Ishikawa (cell line): Measurements from ENCODE around the gene MAMDC4.

ENCODE experiments used
- CEBPB ChIP-seq: IDR thresholded peaks from 2 replicates; pipeline ENCODE4 v1.6.1; 2012
- CREB1 ChIP-seq: IDR thresholded peaks from 2 replicates; pipeline ENCODE4 v1.6.1; 2012; ENCODE audit warnings: low read depth
- EGR1 ChIP-seq: IDR thresholded peaks from 2 replicates; pipeline ENCODE4 v1.6.1; 2012
- EP300 ChIP-seq: IDR thresholded peaks from 2 replicates; pipeline ENCODE4 v1.6.1; 2012; ENCODE audit warnings: borderline replicate concordance
- FOXM1 ChIP-seq: IDR thresholded peaks from 2 replicates; pipeline ENCODE4 v1.6.1; 2012; ENCODE audit warnings: low read depth, borderline replicate concordance
- MAX ChIP-seq: IDR thresholded peaks from 2 replicates; pipeline ENCODE4 v1.6.1; 2012
- NFIC ChIP-seq: IDR thresholded peaks from 2 replicates; pipeline ENCODE4 v1.6.1; 2012
- RAD21 ChIP-seq: IDR thresholded peaks from 2 replicates; pipeline ENCODE4 v1.6.1; 2012; ENCODE audit warnings: low read depth
- REST ChIP-seq: IDR thresholded peaks from 2 replicates; pipeline ENCODE4 v1.6.1; 2012; ENCODE audit warnings: low read depth, mild to moderate bottlenecking
- TAF1 ChIP-seq: IDR thresholded peaks from 2 replicates; pipeline ENCODE4 v1.6.1; 2012; ENCODE audit warnings: low read depth, mild to moderate bottlenecking
- TCF12 ChIP-seq: IDR thresholded peaks from 2 replicates; pipeline ENCODE4 v1.6.1; 2012; ENCODE audit warnings: low read depth
- TEAD4 ChIP-seq: IDR thresholded peaks from 2 replicates; pipeline ENCODE4 v1.6.1; 2012
- USF1 ChIP-seq: IDR thresholded peaks from 2 replicates; pipeline ENCODE4 v1.6.1; 2012
- YY1 ChIP-seq: IDR thresholded peaks from 2 replicates; pipeline ENCODE4 v1.6.1; 2012; ENCODE audit warnings: low read depth
- ZBTB7A ChIP-seq: IDR thresholded peaks from 2 replicates; pipeline ENCODE4 v1.6.1; 2012; ENCODE audit warnings: low read depth

Gene MAMDC4

GRCh38 chr9:136831002-136831719, 21.0 kb upstream of the MAMDC4 start:
- TF ChIP-seq FOXM1 (no peak), RAD21 (no peak), NFIC (no peak), REST (no peak), TCF12 (no peak), EGR1 (no peak)

- TF ChIP-seq ZBTB7A, result no peak
- TF ChIP-seq MAX, result no peak
- no peak for TF ChIP-seq EGR1
- TF ChIP-seq RAD21, result no peak
- no peak for TF ChIP-seq TCF12
Measured at GRCh38 chr9:136831720-136832104, 20.4 kb upstream of the MAMDC4 start.

GRCh38 chr9:136832581-136832980, 19.6 kb upstream of the MAMDC4 start:
- no peak for TF ChIP-seq TCF12
- TF ChIP-seq REST, result no peak
- no peak for TF ChIP-seq TEAD4
- no peak for TF ChIP-seq MAX
- TF ChIP-seq EP300, result no peak
- TF ChIP-seq NFIC, result no peak
- no peak for TF ChIP-seq FOXM1
- TF ChIP-seq CEBPB, result no peak
- TF ChIP-seq USF1, result no peak
- no peak for TF ChIP-seq TAF1
- no peak for TF ChIP-seq CREB1
- no peak for TF ChIP-seq EGR1
- no peak for TF ChIP-seq YY1
- no peak for TF ChIP-seq ZBTB7A
- no peak for TF ChIP-seq RAD21

GRCh38 chr9:136833381-136834048, 18.6 kb upstream of the MAMDC4 start:
- TF ChIP-seq REST, result 0 out of 2 replicates have a peak, but pooled peaks have one; percentile 10

- TF ChIP-seq MAX, result no peak
- no peak for TF ChIP-seq USF1
- TF ChIP-seq EGR1, result no peak
- no peak for TF ChIP-seq TAF1
- no peak for TF ChIP-seq NFIC
- TF ChIP-seq RAD21, result no peak
- no peak for TF ChIP-seq TEAD4
- no peak for TF ChIP-seq CREB1
- TF ChIP-seq YY1, result no peak
- TF ChIP-seq FOXM1, result no peak
- no peak for TF ChIP-seq REST
- TF ChIP-seq TCF12, result no peak
Measured at GRCh38 chr9:136835162-136835931, 16.8 kb upstream of the MAMDC4 start.
